D721Med (cell line): ENCODE results near the gene BAHD1.

ENCODE experiments used
- DNase-seq: peaks from one replicate; pipeline ENCODE4 v3.0.0; 2011; ENCODE audit warnings: low spot score; ENCODE audit not compliant: insufficient read length
- FAIRE-seq: peaks from 2 replicates; lab custom pipeline; 2011; peaks lifted over from hg19 to GRCh38; lab: Jason Lieb, UNC
- CTCF ChIP-seq: IDR thresholded peaks from 2 replicates; pipeline ENCODE4 v1.5.1; 2012; ENCODE audit warnings: mild to moderate bottlenecking, control low read depth; ENCODE audit not compliant: insufficient read depth; ENCODE audit errors: missing control alignments

Gene BAHD1

GRCh38 chr15:40489274-40490175, 48.8 kb downstream of the BAHD1 start:
- FAIRE-seq (no peak), DNase-seq (no peak)
- no peak for TF ChIP-seq CTCF

GRCh38 chr15:40493089-40493840, 52.5 kb downstream of the BAHD1 start:
- TF ChIP-seq CTCF = no peak
- DNase-seq (no peak), FAIRE-seq (no peak)

GRCh38 chr15:40495516-40495915, 54.8 kb downstream of the BAHD1 start:
- no peak for DNase-seq
- FAIRE-seq = no peak
- TF ChIP-seq CTCF = no peak

GRCh38 chr15:40498418-40498817, 57.7 kb downstream of the BAHD1 start:
- FAIRE-seq (no peak), DNase-seq (no peak)
- no peak for TF ChIP-seq CTCF

- FAIRE-seq = no peak
- TF ChIP-seq CTCF = no peak
- no peak for DNase-seq
Observed at GRCh38 chr15:40498891-40499290, 58.1 kb downstream of the BAHD1 start.

GRCh38 chr15:40499931-40500330, 59.2 kb downstream of the BAHD1 start:
- no peak for TF ChIP-seq CTCF
- no peak for DNase-seq
- FAIRE-seq = no peak
